ENCODE data around the gene MAD1L1. TPM values are rescaled to one million over a fixed set of nuclear protein-coding genes. Genes with fewer than 3 reads are reported as not detected.

MAD1L1 gene
- total RNA-seq, 1 donor from 2014 or later: 57.6 TPM

- Mint-ChIP-seq H3K27ac (ENCODE audit: unreplicated experiment) (peak overlapping the region; percentile 52), H3K4me3 (ENCODE audit: unreplicated experiment) (no peak overlapping the region)
- no peak for TF ChIP-seq CTCF (IDR thresholded peaks at IDR 0.05; ENCODE audit: partially characterized antibody, unreplicated experiment)
These were observed 222.6 kb downstream of the MAD1L1 start for GRCh38 chr7:2010101-2010500.

GRCh38 chr7:2009541-2010001 is 223.2 kb downstream of the MAD1L1 start:
- H3K27ac Mint-ChIP-seq (ENCODE audit: unreplicated experiment): no peak overlapping the region
- H3K9me3 Mint-ChIP-seq (ENCODE audit: unreplicated experiment): peaks cover 14% of the 10 kb centered on the region
- H3K36me3 Mint-ChIP-seq (ENCODE audit: unreplicated experiment): no peaks in the 10 kb centered on the region
- no peak overlapping the region for H3K4me3 Mint-ChIP-seq (ENCODE audit: unreplicated experiment)
- peaks cover 13% of the 10 kb centered on the region for H3K27me3 Mint-ChIP-seq (ENCODE audit: unreplicated experiment)
- peaks cover 22% of the 10 kb centered on the region for H3K4me1 Mint-ChIP-seq (ENCODE audit: low read depth, unreplicated experiment)
- TF ChIP-seq CTCF (IDR thresholded peaks at IDR 0.05; ENCODE audit: partially characterized antibody, unreplicated experiment): no peak
- peak; percentile 10 for DNase-seq

More at GRCh38 chr7:2010101-2010500, 222.6 kb downstream of the MAD1L1 start:
- Mint-ChIP-seq H3K36me3 (ENCODE audit: unreplicated experiment) (no peaks in the 10 kb centered on the region), H3K4me1 (ENCODE audit: low read depth, unreplicated experiment) (peaks cover 22% of the 10 kb centered on the region), H3K27me3 (ENCODE audit: unreplicated experiment) (peaks cover 13% of the 10 kb centered on the region), H3K9me3 (ENCODE audit: unreplicated experiment) (peaks cover 11% of the 10 kb centered on the region)
- DNase-seq: peak; percentile 8

GRCh38 chr7:2008936-2009540 is 223.7 kb downstream of the MAD1L1 start:
- DNase-seq: peak; percentile 15
- no peak for TF ChIP-seq CTCF (IDR thresholded peaks at IDR 0.05; ENCODE audit: partially characterized antibody, unreplicated experiment)
- H3K9me3 Mint-ChIP-seq (ENCODE audit: unreplicated experiment): peaks cover 17% of the 10 kb centered on the region
- H3K4me1 Mint-ChIP-seq (ENCODE audit: low read depth, unreplicated experiment): peaks cover 22% of the 10 kb centered on the region
- no peak overlapping the region for H3K4me3 Mint-ChIP-seq (ENCODE audit: unreplicated experiment)
- no peaks in the 10 kb centered on the region for H3K36me3 Mint-ChIP-seq (ENCODE audit: unreplicated experiment)
- peaks cover 13% of the 10 kb centered on the region for H3K27me3 Mint-ChIP-seq (ENCODE audit: unreplicated experiment)
- no peak overlapping the region for H3K27ac Mint-ChIP-seq (ENCODE audit: unreplicated experiment)

GRCh38 chr7:2008101-2008935 is 224.4 kb downstream of the MAD1L1 start:
- peak; percentile 52 for DNase-seq
- H3K27ac Mint-ChIP-seq (ENCODE audit: unreplicated experiment): peak overlapping the region; percentile 43

More at GRCh38 chr7:2008101-2008935, 224.4 kb downstream of the MAD1L1 start:
- Mint-ChIP-seq H3K36me3 (ENCODE audit: unreplicated experiment) (no peaks in the 10 kb centered on the region), H3K4me3 (ENCODE audit: unreplicated experiment) (peak overlapping the region; percentile 42), H3K9me3 (ENCODE audit: unreplicated experiment) (peaks cover 17% of the 10 kb centered on the region), H3K4me1 (ENCODE audit: low read depth, unreplicated experiment) (peaks cover 21% of the 10 kb centered on the region), H3K27me3 (ENCODE audit: unreplicated experiment) (peaks cover 13% of the 10 kb centered on the region)
- TF ChIP-seq CTCF (IDR thresholded peaks at IDR 0.05; ENCODE audit: partially characterized antibody, unreplicated experiment): no peak
